Measurements from ENCODE around the gene AMBRA1. TPM values are rescaled to one million over a fixed set of nuclear protein-coding genes. Genes with fewer than 3 reads are reported as not detected.
A peak's percentile ranks its signal among the peaks of the same experiment; 100 is the strongest.

The AMBRA1 gene
- total RNA-seq, 2 donors from 2014 or later = 35.2 to 42.2 TPM

DNA sequence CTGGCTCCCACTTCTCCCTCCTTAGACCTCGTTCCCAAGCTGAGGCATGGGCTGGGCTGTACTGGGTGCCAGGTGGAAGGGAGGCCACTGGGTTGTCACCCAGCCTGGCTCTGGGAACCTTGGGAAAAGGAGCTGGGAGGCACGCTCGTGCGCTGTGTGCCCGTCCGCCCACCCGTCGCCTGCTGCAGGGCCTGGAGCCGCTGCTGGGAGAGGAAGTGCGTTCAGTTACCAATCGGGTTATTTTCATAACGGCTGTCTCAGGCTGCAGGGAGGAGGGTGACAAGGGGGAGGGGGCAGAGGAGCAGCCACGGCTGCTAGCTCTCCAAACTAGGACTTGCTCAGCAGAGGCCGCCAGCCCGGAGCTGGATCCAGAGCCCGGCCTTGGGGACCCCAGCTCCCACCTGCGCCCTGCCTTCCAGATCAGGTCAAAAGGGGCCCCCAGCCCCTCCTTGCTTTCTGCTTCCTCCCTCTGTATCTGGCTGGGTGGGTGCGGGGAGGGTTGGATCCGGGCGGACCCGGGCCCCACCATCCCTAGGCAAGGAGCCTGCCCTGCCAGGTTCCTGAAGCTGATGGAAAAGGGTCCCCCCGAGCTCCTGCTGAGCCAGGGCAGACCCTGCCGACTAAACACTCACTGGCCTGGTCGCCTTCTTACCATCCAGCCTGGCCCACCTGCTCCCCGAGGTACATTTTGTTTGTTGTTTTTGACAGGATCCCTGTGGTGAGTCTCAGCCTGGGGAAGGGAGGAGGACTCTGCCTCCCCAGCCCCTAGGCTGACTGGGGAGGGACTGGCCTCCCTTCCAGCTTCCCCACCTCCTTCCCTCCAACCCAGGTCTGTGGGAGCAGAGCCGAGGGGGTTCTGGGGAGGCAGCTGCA is 232.3 kb downstream of the AMBRA1 start:
- TF ChIP-seq, protein P1, sequence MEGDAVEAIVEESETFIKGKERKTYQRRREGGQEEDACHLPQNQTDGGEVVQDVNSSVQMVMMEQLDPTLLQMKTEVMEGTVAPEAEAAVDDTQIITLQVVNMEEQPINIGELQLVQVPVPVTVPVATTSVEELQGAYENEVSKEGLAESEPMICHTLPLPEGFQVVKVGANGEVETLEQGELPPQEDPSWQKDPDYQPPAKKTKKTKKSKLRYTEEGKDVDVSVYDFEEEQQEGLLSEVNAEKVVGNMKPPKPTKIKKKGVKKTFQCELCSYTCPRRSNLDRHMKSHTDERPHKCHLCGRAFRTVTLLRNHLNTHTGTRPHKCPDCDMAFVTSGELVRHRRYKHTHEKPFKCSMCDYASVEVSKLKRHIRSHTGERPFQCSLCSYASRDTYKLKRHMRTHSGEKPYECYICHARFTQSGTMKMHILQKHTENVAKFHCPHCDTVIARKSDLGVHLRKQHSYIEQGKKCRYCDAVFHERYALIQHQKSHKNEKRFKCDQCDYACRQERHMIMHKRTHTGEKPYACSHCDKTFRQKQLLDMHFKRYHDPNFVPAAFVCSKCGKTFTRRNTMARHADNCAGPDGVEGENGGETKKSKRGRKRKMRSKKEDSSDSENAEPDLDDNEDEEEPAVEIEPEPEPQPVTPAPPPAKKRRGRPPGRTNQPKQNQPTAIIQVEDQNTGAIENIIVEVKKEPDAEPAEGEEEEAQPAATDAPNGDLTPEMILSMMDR (IDR thresholded peaks at IDR 0.05) = no peak
- ATAC-seq (ENCODE audit: insufficient number of reproducible peaks, low FRiP score, low read depth) = peak; percentile 47
- Histone ChIP-seq H3K27ac (peak overlapping the region; percentile 16 to 61), H3K4me1 (ENCODE audit: control insufficient read depth in 1 of 2, low read depth in 2 of 2) (peaks cover 18 to 30% of the 10 kb centered on the region in 2 donors), H3K27me3 (replicated peaks; ENCODE audit: insufficient read depth) (no peaks in the 10 kb centered on the region), H3K36me3 (no peaks in the 10 kb centered on the region), H3K9me3 (no peaks in the 10 kb centered on the region), H3K4me3 (peak overlapping the region; percentile 61)
- DNase-seq (ENCODE audit: low spot score) = no peak

DNA sequence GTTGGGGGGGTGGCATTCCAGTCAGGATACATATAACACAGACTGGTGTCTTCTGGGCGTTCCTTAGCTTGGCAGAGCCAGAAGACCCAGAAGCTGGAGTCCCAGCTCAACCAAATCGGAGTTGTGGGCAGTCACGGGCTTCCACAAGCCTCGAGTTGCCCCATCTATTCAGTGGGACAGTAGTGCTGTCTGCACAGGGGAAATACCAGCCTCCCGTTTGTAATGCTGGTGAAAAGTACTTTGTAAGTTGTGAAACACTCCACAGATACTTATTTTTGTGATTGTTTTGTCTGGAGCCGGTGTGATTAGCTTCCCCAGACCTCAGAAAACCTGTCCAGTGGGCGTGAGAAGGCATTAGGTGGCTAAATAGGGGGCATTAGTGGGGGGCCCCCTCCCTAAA is 232.9 kb downstream of the AMBRA1 start:
- Histone ChIP-seq H3K27ac (peak overlapping the region; percentile 16 to 50), H3K4me3 (peak overlapping the region; percentile 61), H3K27me3 (replicated peaks; ENCODE audit: insufficient read depth) (no peaks in the 10 kb centered on the region), H3K36me3 (no peaks in the 10 kb centered on the region), H3K4me1 (ENCODE audit: control insufficient read depth in 1 of 2, low read depth in 2 of 2) (peaks cover 18 to 30% of the 10 kb centered on the region in 2 donors), H3K9me3 (no peaks in the 10 kb centered on the region)
- TF ChIP-seq, protein P1 (IDR thresholded peaks at IDR 0.05) = no peak
- DNase-seq (ENCODE audit: low spot score) (no peak), ATAC-seq (ENCODE audit: insufficient number of reproducible peaks, low FRiP score, low read depth) (no peak)

DNA sequence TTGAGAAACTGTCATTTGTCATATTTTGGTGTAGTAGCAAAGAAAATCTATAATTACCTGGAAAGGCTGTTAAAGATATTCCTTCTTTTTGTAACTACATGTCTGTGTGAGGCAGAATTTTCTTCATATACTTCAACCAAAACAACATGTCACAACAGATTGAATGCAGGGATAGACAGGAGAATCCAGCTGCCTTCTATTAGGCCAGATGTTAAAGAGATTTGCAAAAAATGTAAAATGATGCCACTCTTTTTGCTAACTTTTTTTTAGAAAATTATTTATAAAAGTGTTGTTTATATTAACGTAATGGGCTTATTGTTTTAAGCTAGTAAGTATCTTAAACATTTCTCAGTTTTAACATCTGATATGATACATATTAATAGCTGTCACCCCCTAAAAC is 233.9 kb downstream of the AMBRA1 start:
- Histone ChIP-seq H3K4me3 (no peak overlapping the region), H3K27ac (no peak overlapping the region), H3K9me3 (no peaks in the 10 kb centered on the region), H3K4me1 (ENCODE audit: control insufficient read depth in 1 of 2, low read depth in 2 of 2) (peaks cover 18 to 30% of the 10 kb centered on the region in 2 donors), H3K36me3 (no peaks in the 10 kb centered on the region), H3K27me3 (replicated peaks; ENCODE audit: insufficient read depth) (no peaks in the 10 kb centered on the region)
- TF ChIP-seq, protein P1 (IDR thresholded peaks at IDR 0.05) = no peak
- ATAC-seq (ENCODE audit: insufficient number of reproducible peaks, low FRiP score, low read depth) (no peak), DNase-seq (ENCODE audit: low spot score) (no peak)

DNA sequence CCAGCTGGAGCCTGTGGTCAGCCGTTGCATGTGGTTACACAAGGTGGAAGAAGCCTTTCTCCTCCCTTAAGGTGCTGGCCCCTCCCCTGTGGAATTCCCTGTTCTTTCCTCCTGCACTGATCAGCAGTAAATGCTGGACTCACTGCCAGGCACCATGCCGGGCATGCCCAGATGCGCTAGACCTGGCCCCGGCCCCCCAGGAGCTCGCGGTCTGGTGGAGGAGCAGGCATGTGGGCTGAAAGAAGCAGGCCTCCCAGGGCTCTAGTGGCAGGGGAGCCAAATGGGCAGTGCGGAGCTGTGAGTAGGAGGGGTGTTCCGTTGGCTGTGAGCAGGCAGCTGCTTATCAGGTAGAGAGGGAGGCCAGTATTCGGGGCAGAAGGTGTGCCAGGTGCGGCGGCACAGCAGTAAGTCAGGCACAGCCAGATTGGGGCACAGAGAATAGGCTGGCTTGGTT is 236.3 kb downstream of the AMBRA1 start:
- no peaks in the 10 kb centered on the region for H3K27me3 ChIP-seq (replicated peaks; ENCODE audit: insufficient read depth)
- H3K4me1 ChIP-seq (ENCODE audit: control insufficient read depth in 1 of 2, low read depth in 2 of 2) = peaks cover 15 to 19% of the 10 kb centered on the region in 2 donors
- TF ChIP-seq, protein P1 (IDR thresholded peaks at IDR 0.05) = no peak
- ATAC-seq (ENCODE audit: insufficient number of reproducible peaks, low FRiP score, low read depth) (no peak), DNase-seq (ENCODE audit: low spot score) (no peak)
- no peaks in the 10 kb centered on the region for H3K9me3 ChIP-seq
- H3K36me3 ChIP-seq = no peaks in the 10 kb centered on the region
- H3K27ac ChIP-seq = no peak overlapping the region
- no peak overlapping the region for H3K4me3 ChIP-seq

DNA sequence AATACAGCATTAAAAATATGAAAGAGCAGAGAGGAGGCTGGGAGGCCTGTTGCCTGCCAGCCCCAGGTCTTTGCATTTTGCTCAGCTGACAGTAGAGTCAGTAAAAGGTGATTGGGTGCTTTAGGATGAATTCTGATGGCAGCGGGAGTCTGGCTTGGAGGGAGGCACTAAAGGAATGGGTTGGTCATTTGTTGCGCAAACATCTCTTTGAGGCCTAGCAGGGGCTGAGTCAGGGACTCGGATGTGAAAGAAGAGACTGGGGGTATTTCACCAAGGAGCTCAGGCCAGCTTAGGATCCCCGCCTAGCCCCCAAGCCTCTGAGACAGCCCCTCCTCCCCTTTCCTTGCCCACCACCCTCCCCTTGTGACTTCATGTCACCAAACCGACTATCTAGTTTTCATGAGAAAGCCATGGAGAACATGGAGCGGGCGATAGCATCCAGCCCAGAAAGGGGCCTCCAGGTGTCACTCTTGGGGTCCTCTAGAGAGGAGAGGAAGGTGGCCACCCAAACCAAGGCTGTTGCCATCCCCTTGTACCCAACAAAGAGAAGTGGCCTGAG is 236.8 kb downstream of the AMBRA1 start:
- Histone ChIP-seq H3K4me1 (ENCODE audit: control insufficient read depth in 1 of 2, low read depth in 2 of 2) (peaks cover 11 to 14% of the 10 kb centered on the region in 2 donors), H3K27ac (no peak overlapping the region), H3K27me3 (replicated peaks; ENCODE audit: insufficient read depth) (no peaks in the 10 kb centered on the region), H3K36me3 (no peaks in the 10 kb centered on the region), H3K4me3 (no peak overlapping the region), H3K9me3 (no peaks in the 10 kb centered on the region)
- TF ChIP-seq, protein P1 (IDR thresholded peaks at IDR 0.05) = no peak
- DNase-seq (ENCODE audit: low spot score) (no peak), ATAC-seq (ENCODE audit: insufficient number of reproducible peaks, low FRiP score, low read depth) (no peak)
